ENCODE data around the gene RNF43. TPM values are rescaled to one million over a fixed set of nuclear protein-coding genes. Genes with fewer than 3 reads are reported as not detected.

RNF43 gene
- total RNA-seq, 1 experiment from 2014 or later, result 42.2 TPM

DNA sequence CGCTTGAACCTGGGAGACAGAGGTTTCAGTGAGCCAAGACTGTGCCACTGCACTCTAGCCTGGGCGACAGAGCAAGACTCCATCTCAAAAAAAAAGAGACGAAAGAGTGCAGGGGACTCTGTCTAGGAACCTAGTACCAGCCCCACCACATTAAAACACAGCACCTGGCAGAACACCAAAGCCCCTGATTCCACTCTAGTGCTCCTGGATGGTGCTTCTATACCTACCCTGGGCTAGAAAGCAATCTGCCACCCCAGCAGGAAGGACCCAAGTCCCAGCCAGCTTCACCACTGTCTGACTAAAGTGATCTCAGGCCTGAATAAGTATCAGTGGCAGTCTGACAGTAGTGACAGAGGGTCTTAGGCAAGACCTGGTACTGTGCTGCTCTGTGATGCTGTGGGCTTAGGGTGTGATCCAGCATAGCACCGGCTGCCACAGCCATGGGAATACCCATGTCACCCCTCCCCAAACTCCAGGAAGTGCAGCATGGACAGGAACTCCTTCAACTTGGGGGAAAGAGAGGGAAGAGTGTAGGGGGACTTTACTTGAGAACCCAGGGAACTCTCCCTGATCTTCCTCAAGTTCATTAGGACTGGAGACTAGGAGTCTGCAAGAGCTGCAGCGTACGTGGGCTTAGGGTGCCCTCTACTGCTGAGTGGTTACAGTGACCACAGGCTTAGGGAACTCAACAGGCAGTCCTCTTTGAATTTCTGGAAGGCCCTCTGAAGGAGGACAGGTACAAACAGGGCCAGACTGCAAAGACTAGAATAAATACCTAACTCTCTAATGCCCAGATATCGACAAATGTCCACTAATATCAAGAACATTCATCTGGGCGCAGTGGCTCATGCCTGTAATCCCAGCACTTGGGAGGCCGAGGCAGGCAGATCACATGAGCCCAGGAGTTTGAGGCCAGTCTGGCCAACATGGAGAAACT lies 30.0 kb upstream of the RNF43 start:
- CTCF ChIA-PET, result interaction anchor here (0.6 to 7.2 kb wide), 10 partner anchors 53 to 247 kb away, joined by 3 to 124 read pairs (median 4); partner anchors contain the start of gene SUPT4H1
- Histone ChIP-seq H3K4me1 (ENCODE audit: control insufficient read depth in 1 of 2, insufficient read depth in 2 of 2, low read length in 2 of 2) (no peaks in the 10 kb centered on the region), H3K4me3 (replicated peaks in 1 of 2; ENCODE audit: low read depth in 1 of 2, low read length in 2 of 2) (no peak overlapping the region), H4K20me1 (ENCODE audit: insufficient read depth) (no peaks in the 10 kb centered on the region), H3K27me3 (ENCODE audit: insufficient read depth, low read length) (no peaks in the 10 kb centered on the region), H3K9me2 (ENCODE audit: insufficient read depth) (no peaks in the 10 kb centered on the region), H3K27ac (ENCODE audit: low read depth, low read length) (no peak overlapping the region), H3K9me3 (ENCODE audit: control insufficient read depth in 1 of 2, insufficient read depth in 1 of 2, low read depth in 1 of 2, low read length in 2 of 2) (no peaks in the 10 kb centered on the region), H3K4me2 (ENCODE audit: low read length) (no peak overlapping the region), H3K9ac (ENCODE audit: low read length) (no peak overlapping the region), H3K36me3 (ENCODE audit: control insufficient read depth in 1 of 2, insufficient read depth in 2 of 2, low read length in 2 of 2) (no peaks in the 10 kb centered on the region), H3K79me2 (ENCODE audit: insufficient read depth, low read length) (no peaks in the 10 kb centered on the region), H2AFZ (ENCODE audit: low read depth, low read length, poor library complexity, severe bottlenecking) (peak overlapping the region; percentile 10)
- BruUV-seq (replicated peaks), result no TSS peak
- DNase-seq (ENCODE audit: low read depth, low spot score) (peak; percentile 95), ATAC-seq (peak; percentile 99)
- RAD21 ChIA-PET (ENCODE audit: low non-redundant PET in 1 of 2, low total read pairs in 2 of 2, uncharacterized antibody in 2 of 2, unreplicated experiment in 2 of 2), result interaction anchor here (0.7 to 5.4 kb wide), 5 partner anchors 97 to 247 kb away, joined by 3 to 29 read pairs (median 3); no protein-coding TSS in a partner anchor
- intact Hi-C loops (cut with micrococcal nuclease), result loop anchor here (1.0 to 2.0 kb wide), 6 partner anchors 130 to 325 kb away; no protein-coding TSS in a partner anchor
- POLR2A ChIA-PET, result interaction anchor here (1.6 kb wide), 1 partner anchor 31 kb away, joined by 3 read pairs; the partner anchor contains the start of gene RNF43
- TF ChIP-seq CTCF (IDR thresholded peaks at IDR 0.05 in 2 of 3, conservative IDR thresholded peaks at IDR 0.05 in 1 of 3; ENCODE audit: borderline replicate concordance in 1 of 3, insufficient read depth in 1 of 3, low read depth in 2 of 3, low read length in 2 of 3) (peak; percentile 98 to 99 (median 99)), CBX3 (IDR thresholded peaks at IDR 0.05; ENCODE audit: low read depth) (no peak), SRF (IDR thresholded peaks at IDR 0.05; ENCODE audit: low read depth) (no peak), RAD21 (IDR thresholded peaks at IDR 0.05; ENCODE audit: low read depth) (peak; percentile 100)

DNA sequence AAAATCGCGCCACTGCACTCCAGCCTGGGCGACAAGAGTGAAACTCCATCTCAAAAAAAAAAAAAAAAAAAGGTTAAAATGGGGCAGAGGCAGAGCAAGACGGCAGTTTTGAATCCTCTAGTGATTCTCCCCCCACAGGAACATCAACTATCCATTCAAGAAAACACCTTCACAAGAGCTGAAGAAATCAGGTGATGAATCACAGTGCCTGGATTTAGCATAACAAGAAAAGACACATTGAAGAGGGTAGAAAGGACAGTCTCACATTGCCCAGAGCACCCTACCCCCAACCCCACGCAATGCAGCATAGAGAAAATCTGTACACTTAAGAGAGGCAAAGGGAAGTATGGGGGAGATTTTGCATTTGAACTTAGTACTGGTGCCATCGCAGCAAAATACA lies 28.8 kb upstream of the RNF43 start:
- BruUV-seq (replicated peaks), result no TSS peak
- POLR2A ChIA-PET, result no interaction called here
- DNase-seq (ENCODE audit: low read depth, low spot score), result no peak
- no peak overlapping the region for H2AFZ ChIP-seq (ENCODE audit: low read depth, low read length, poor library complexity, severe bottlenecking)
- H3K4me1 ChIP-seq (ENCODE audit: control insufficient read depth in 1 of 2, insufficient read depth in 2 of 2, low read length in 2 of 2), result no peaks in the 10 kb centered on the region
- H3K27ac ChIP-seq (ENCODE audit: low read depth, low read length), result no peak overlapping the region
- no peaks in the 10 kb centered on the region for H3K9me2 ChIP-seq (ENCODE audit: insufficient read depth)
- H3K27me3 ChIP-seq (ENCODE audit: insufficient read depth, low read length), result no peaks in the 10 kb centered on the region
- no peaks in the 10 kb centered on the region for H4K20me1 ChIP-seq (ENCODE audit: insufficient read depth)
- CTCF ChIA-PET, result interaction anchor here (1.5 to 7.2 kb wide), 2 partner anchors 131 to 196 kb away, joined by 4 to 124 read pairs; no protein-coding TSS in a partner anchor
- no peak for ATAC-seq
- intact Hi-C loops (cut with micrococcal nuclease), result loop anchor here (2.0 kb wide), 1 partner anchor 197 kb away; no protein-coding TSS in a partner anchor
- TF ChIP-seq CBX3 (IDR thresholded peaks at IDR 0.05; ENCODE audit: low read depth) (no peak), TCF7L2 (IDR thresholded peaks at IDR 0.05; ENCODE audit: borderline replicate concordance, extremely low read depth, insufficient read depth, insufficient read length) (no peak), SRF (IDR thresholded peaks at IDR 0.05; ENCODE audit: low read depth) (no peak), FOSL1 (IDR thresholded peaks at IDR 0.05; ENCODE audit: low read depth) (no peak)
- H3K36me3 ChIP-seq (ENCODE audit: control insufficient read depth in 1 of 2, insufficient read depth in 2 of 2, low read length in 2 of 2), result no peaks in the 10 kb centered on the region
- no peak overlapping the region for H3K4me2 ChIP-seq (ENCODE audit: low read length)
- H3K9ac ChIP-seq (ENCODE audit: low read length), result no peak overlapping the region
- no peak overlapping the region for H3K4me3 ChIP-seq (replicated peaks in 1 of 2; ENCODE audit: low read depth in 1 of 2, low read length in 2 of 2)
- H3K79me2 ChIP-seq (ENCODE audit: insufficient read depth, low read length), result no peaks in the 10 kb centered on the region
- no peaks in the 10 kb centered on the region for H3K9me3 ChIP-seq (ENCODE audit: control insufficient read depth in 1 of 2, insufficient read depth in 1 of 2, low read depth in 1 of 2, low read length in 2 of 2)
- RAD21 ChIA-PET (ENCODE audit: low non-redundant PET in 1 of 2, low total read pairs in 2 of 2, uncharacterized antibody in 2 of 2, unreplicated experiment in 2 of 2), result interaction anchor here (0.9 to 5.4 kb wide), 2 partner anchors 129 kb away, joined by 3 to 29 read pairs; no protein-coding TSS in a partner anchor
